Stimulated activated CD4-positive, alpha-beta T cell treated with anti-CD3 and anti-CD28 coated beads, TNF-alpha, amount 100 ng/mL, for 48 hours (primary cell): ENCODE data around the gene ARHGAP8.
"Not testable (repeated sequence)": the region's sequence is repeated elsewhere in the genome, so short reads cannot be mapped to it uniquely, and the experiment has no call there.

Experiments used
- DNase-seq, 3 donors: peaks; one replicate each; pipeline ENCODE4 v3.0.0-alpha.2; 2020; ENCODE audit warnings: low read depth in 3 of 3

ARHGAP8 gene

DNA sequence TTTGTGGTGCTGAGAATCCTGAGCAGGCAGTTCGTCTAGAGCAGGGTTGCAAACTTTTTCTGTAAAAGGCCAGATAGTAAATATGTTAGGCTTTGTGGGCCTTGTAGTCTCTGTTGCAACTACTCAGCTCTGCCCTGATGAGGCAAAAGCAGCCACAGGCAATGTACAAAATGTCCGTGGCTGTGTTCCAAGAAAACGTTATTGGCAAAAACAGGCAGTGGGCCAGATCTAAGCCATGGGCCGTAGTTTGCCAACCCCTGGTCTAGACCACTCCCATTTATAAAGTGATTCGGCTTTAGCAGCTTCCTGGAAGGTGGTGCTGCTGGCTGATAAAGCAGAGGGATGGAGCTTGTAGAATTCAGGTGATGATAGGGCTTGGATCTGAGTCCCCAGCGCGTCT is 106.4 kb downstream of the ARHGAP8 start:
- DNase-seq: not testable (repeated sequence)

DNA sequence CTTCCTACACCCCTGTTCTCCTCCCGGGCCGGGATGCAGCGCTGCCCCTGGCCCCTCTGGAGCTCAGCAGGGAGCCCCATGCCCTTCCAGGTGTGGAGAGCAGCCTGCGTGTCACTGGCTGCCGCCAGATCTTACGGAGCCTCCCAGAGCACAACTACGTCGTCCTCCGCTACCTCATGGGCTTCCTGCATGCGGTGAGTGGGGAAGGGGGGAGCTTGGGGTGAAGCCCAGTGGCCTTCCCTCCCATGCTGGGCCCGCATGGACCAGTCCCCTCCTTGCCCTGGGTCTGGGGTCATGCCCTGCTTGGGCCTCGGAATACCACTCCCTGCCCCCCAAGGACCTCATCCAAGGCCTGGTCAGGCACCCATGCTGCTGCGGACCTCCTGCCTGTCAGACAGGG is 107.3 kb downstream of the ARHGAP8 start:
- DNase-seq: no peak

DNA sequence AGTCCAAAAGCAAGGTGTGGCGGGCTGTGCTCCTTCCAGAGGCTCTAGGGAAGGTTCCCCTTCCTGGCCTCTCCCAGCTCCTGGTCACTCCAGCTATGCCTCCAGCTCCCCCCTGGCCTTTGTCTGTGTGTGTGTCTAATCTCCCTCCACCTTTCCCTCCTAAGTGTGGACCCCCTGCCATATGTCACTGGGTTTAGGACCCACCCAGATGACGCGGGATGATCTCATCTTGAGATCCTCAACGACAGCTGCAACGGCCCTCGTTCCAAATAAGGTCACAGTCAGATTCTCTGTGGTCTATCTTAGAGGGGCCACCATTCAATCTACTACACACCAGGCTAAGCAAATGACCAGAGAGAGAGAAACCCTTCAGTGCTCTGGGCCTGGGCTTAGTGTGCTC is 107.9 kb downstream of the ARHGAP8 start:
- no peak for DNase-seq

DNA sequence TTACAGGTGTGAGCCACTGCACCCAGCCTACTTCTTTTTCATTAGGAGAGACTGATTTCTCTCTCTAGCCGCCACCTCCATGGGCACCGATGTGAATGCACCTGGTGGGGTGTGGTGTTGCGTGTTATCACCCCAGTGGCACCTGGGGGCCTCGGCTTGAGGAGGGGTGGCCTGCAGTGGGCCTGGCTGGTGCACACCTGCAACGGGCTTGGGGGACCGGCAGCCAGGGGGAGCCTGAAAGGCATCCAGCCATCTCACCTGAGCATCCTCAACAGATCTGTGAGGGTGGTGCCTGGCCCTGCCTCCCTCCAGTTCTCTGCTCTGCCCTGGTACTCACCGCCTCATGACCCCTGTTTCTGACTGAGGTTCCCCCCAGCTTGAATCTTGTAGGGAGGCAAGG is 108.9 kb downstream of the ARHGAP8 start:
- no peak for DNase-seq

DNA sequence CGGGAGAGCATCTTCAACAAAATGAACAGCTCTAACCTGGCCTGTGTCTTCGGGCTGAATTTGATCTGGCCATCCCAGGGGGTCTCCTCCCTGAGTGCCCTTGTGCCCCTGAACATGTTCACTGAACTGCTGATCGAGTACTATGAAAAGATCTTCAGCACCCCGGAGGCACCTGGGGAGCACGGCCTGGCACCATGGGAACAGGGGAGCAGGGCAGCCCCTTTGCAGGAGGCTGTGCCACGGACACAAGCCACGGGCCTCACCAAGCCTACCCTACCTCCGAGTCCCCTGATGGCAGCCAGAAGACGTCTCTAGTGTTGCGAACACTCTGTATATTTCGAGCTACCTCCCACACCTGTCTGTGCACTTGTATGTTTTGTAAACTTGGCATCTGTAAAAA is 109.9 kb downstream of the ARHGAP8 start:
- no peak for DNase-seq

DNA sequence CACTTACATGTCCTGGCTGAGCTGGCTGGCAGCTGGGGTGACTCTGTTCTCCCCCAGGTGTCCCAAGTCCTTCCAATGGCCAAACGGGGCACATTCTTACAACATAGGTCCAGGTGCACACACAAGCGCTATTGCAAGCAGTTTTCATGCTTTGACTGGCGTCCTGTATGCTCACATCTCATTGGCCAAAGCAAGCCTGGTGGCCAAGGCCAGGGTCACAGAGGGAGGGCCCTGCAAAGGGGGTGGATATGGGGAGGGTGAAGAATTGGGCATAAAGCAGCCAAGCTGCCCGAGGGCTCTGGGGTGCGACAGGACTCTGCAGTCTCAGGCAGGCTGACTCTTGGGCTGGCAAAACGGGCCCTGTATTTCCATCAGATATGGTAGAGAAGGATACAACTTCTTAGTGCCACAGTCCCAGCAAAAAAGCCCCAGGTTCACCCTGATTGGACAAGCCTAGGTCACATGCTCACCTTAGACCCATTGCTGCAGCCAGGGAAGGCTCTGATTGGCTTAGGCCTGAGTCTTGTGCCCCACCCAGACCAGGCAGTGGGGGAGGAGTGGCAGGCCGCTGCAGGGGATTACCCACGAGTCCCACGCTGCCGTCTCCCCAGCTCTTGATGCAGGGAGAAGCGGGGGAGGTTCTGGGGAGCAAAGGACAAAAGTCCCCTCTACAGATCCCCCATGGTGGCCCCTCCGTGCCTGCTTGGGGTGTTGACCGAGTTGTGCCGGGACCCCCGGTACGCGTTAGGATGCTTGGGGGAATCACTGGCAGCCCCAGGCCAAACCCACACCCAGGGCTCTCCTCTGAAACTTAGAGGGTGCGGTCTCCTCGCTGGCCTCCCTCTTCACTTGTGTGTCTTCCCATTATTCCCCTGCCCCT is 110.8 kb downstream of the ARHGAP8 start:
- DNase-seq: no peak

DNA sequence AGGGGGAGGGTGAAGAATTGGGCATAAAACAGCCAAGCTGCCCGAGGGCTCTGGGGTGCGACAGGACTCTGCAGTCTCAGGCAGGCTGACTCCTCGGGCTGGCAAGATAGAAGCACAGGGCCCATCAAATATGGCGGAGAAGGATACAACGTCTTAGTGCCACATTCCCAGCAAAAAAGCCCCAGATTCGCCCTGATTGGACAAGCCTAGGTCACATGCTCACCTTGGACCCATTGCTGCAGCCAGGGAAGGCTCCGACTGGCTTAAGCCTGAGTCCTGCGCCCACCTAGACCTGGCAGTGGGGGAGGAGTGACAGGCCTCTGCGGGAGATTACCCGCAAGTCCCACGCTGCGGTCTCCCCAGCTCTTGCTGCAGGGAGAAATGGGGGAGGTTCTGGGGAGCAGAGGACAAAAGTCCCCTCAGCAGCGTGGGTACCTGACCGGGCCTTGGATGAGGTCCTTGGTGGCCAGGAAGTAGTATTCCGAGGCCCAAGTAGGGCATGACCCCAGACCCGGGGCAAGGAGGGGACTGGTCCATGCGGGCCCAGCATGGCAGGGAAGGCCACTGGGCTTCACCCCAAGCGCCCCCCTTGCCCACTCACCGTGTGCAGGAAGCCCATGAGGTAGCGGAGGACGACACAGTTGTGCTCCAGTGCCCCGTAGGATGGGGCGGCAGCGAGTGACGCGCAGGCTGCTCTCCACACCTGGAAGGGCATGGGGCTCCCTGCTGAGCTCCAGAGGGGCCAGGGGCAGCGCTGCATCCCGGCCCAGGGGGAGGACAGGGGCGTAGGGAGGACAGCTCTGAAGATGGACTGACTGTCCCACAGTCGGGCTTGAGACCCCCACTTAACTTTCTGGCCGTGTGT is 113.0 kb downstream of the ARHGAP8 start:
- no peak for DNase-seq

DNA sequence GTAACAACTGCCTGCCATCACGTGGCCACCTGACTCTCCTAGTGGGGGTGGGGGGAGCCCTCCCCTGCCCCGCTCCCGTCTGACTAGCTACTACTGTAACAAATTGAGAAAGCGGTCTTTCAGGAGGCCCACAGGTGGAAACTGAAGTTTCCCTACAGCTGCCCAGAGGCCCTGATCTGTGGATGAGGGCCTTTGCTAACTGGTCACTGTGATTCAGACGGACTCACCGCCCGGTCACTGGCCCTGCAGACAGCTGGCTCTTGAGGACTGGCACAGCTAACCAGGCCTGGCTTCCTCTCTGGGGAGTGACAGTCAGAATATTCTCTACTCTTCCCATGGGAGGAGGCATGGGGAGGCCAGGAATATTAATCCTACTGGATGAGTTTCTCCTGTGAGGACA is 116.8 kb downstream of the ARHGAP8 start:
- no peak for DNase-seq

DNA sequence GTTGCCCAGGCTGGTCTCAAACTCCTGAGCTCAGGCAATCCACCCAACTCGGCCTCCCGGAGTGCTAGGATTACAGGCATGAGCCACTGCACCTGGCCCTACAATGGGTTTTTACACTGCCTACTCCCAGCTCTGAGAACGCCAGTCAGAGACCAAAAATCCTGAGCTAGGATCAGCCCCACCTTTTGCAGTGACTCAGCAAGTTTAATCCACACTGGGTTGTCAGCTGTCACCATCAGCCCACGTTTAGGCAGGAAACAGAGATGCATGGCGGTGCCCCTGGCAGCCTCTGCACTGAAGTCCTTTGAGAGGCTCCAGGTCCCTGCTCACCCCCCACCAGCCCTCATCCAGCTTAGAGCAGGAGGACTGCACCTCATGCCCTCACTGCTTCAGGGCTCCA is 117.6 kb downstream of the ARHGAP8 start:
- DNase-seq: no peak

DNA sequence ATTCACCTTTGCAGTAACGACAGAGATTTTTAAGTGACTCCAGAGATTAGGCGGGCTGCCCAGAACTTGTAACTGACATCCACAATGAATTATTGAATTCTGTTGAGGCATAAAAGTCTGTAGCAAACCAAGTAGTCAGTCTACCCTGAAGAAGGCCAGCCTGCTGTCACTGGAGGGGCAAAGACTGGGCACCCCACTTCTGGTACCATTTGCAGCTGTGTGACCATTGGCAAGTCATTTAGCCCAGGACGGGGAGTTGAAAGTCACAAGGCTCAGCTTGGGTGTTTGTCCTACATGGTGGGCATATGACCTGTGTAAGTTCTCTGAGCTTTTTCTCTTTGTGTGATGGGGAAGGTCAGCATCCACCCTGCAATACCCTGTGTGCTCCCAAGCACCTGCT is 119.4 kb downstream of the ARHGAP8 start:
- no peak for DNase-seq

DNA sequence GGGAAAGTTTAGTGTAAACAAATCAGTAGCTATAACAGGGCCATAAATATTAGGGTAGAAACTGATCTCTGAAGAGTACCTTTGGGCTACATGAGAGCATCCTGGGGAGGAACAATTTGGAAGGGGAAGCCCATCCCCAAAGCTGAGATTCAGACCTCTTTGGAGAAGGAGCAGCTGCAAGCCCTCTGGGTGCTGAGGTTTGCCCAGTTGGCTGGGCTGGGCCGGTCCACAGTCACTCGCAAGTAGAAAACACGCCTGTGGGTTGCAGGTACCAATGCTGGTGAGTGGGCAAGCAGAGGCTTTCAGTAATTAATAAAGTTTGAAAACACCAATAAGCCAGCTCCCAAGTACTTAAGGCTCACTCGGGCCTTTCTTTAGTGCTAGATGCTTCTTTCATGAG is 124.5 kb downstream of the ARHGAP8 start:
- no peak for DNase-seq

DNA sequence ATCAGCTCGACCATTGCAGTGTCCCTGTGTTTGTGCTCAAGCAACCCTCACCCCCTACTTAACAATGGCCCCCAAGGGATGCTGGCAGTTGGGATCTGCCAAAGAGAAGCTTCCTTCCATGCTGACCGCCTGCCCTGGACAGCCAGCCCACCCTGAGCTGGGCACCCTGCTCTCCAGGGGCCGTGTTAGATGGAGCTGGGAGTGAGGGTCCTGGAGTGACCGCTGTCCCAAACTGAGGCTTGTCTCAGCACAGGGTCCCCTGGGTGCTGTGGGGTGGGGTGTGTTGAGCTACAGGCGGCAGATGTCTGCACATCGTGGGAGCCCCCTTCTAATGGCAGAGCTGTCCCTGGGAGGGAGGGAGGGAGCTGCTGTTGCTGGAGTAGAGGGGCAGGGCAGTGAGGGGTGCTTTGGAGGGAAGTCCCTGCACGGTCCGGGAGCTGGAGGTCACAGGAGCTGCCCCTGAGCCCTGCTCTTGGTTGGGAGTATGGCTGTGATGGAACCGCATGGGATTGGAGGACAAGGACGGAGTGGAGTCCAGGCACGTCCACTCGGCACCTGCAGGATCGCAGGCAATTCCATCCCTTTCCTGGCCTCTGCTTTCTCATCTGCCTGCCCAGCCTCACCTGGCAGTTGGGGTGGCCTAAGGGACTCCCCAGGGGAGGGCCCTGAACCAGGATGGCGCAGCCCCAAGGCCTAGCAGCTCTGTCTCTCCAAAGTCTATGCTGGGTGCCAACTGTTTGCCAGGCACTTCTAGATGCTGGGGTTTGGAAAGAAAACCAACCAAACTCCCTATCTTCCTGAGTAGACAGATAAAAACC is 126.3 kb downstream of the ARHGAP8 start:
- DNase-seq: no peak

DNA sequence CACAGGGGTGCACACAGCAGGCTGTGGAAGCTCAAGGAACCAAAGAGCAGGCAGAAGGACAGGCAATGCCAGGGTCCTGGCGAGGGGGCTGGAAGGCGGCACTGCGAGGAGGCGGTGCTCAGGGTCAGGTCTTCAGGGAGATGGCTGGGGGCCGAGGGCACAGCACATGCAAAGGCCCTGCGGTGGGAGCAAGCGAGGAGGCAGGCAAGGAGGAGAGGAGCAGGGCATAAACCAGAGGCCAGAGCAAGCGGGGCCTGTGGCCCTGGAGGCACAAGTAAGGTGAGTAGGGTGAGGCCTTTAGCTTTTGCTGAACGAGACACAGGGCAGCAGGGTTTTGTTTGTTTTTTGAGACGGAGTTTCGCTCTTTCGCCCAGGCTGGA is 126.9 kb downstream of the ARHGAP8 start:
- no peak for DNase-seq

DNA sequence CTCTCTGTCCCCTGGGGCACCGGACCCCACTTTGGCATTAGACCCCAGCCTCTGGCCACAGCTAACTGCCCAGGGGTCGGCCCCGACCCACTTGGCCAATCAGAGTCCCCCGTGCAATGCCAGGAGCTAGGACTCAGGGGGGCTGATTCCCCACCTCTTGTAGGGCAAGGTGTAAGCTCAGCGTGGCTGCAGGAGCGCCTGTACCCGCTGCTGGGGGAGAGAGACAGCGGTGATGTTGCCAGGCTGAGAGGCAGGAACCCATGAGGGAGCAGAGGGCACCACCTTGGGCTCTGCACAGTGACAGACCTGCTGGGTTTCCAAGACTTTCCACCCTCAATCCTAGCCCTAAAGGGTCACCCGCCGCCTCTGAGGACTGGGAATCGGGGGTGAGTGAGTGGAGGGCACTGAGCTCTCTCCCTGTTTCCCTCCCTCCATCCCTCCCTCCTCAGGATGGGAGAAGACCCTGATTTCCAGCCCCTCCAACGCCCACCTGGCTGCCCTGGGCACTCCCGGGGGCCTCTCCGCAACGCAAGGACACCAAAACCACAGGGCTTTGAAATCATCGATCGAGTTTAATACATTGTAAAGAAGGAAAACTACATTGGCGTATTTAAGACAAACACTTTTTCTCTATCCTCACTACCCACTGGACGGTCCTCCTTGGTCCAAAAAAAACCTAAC is 128.4 kb downstream of the ARHGAP8 start:
- no peak for DNase-seq

DNA sequence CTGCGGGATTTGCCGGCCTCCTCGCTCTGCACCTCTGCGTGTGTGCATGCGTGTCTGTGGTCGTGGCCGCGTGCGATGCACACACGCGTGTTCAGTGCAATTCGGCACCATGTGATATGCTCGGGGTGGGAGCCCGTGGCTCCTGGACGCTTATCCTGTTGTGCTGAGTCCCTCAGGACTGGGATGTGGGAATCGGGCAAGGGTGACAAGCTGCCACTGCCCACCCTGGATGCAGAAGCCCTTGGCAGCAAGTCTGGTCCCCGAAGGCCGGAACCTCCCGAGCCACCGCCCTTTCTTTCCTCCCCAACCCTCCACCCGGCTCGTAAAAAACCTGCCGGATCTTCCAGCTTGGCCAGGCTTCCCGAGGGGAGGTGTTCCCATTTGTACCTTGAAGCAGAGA is 129.2 kb downstream of the ARHGAP8 start:
- DNase-seq: no peak

DNA sequence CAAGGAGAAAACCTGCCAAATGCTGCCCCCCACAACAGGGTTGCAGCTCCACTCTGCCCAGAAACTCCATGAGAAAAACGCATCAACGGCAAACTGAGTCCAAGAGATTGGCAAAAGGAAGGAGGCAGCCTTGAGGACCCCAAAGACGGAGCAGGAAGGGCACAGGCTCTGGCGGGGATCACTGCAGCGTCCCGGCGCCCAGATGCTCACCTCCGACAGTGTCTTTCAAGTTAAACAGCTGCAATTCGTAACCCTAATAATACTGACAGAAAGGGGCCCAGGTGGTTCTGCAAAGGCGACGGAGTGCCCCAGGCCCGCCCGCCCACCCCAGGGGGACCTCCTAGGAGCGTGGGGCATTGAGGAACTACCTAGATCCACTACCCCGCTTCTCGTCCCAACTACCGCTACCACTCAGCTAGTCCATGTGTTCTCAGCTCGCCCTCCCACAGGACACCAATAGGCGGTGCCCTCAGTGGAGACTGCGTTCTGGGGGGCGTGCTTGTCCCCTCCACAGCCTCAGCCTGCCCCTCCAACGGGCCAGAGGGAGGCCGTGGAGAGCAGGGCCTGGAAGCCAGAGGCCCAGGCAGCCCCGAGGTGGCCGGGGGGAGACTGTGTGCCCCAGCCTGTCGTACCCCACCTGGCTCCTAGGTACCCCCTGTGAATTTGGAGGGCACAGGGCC is 130.0 kb downstream of the ARHGAP8 start:
- DNase-seq: no peak

DNA sequence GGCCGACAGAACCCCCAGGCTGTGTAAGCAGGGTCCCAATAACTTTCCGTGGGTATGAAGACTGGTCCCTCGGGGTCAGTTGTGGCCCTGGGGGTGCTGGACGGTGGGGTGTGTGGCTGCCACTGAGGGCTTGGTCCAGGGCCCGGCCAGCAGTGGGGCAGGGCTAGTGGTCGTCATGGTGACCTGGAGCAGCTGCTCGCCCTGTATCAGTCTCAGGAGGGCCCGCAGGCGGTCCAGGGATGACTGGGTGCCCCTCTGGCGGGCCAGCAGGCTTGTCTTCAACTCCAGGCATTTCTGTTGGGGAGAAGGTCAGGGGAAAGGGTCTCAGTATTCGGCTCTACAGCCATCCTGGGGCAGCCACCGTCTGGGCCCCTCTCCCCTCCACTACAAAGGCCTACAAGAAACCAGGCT is 130.6 kb downstream of the ARHGAP8 start:
- DNase-seq: no peak

DNA sequence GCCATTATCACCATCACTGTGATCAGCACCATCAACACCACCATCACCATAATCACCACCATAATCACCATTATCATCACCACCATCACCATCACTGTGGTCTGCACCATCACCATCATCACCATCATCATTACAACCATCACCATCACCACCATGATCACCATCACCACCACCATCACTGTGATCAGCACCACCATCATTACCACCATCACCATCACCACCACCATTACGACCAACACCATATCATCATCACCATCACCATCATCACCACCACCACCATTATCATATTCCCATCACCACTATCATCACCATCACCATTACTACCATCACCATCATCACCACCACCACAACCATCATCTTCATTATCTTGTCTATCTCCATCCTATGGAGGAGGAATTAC is 132.2 kb downstream of the ARHGAP8 start:
- DNase-seq: no peak

DNA sequence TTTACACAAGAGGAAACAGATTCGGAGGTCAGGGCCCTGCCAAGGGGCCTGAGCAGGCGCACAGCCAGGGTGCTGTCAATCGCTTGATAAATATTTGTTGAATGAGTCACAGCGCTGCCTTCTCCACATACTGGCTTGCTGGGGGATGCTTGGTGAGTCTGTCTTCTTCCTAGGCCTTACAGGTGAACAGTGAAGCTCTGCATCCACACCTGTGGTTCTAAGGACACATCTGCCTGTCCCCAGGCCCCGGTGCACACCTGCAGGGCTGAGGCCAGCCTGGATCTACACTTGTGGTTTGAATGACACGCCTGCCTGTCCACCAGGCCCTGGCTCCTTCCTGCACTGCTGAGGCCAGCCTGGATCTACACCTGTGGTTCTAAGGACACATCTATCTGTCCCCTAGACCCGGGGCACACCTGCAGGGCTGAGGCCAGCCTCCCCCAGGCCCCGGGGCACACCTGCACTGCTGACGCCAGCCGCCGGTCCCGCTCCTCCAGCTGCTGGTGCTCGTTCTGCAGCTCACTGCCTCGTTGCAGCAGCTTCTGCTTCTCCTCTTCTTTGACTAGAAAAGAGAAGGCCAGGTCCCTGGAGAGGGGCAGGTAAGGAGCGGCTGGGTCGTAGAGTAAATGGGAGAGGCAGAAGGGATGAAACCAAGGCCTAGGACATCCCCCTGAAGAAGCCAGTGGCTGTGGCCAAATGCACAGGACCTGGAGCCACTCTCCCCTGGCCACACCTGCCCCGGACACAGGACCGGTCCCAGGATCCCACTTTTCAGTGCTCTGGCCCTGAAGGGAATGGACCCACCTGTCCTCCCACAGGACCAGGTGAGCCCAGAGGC is 132.8 kb downstream of the ARHGAP8 start:
- no peak for DNase-seq

DNA sequence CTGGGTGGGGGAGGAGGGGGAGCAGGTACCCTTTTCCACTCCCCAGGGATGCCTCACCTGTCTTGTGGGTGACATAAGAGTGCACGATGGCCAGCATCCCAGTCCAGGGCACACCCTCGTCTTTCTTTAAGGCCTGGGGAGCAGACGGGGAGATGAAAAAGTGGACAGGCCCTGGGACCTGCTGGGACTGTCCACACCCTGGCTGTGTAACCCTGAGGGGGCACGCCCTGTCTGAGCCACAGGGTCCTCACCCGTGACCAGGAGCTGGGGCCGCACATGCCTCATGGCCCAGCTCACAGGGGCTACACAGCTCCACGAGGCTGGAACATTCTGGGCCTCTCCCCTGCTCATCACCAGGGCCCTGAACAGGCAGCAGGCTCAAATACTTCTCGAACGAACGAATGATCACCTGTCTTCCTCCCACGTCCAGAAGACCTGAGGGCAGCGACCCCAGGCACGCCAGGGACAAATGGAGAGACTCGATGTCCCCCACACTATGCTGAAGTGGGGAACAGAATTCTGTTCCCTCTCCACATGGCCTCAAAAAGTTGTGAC is 133.5 kb downstream of the ARHGAP8 start:
- no peak for DNase-seq
